CD4-positive, alpha-beta memory T cell (primary cell): ENCODE measurements around the gene SUMF2. TPM values are rescaled to one million over a fixed set of nuclear protein-coding genes. Genes with fewer than 3 reads are reported as not detected.
"Not testable (repeated sequence)": the region's sequence is repeated elsewhere in the genome, so short reads cannot be mapped to it uniquely, and the experiment has no call there.

ENCODE experiments used
- CTCF ChIA-PET: fragments of 350-600 bp; sonication (Branson Sonifier 250); formaldehyde crosslinking; loops from one replicate; lab custom pipeline; 2021; ENCODE audit warnings: inconsistent platforms; ENCODE audit not compliant: partially characterized antibody; lab: Charles Lee
- POLR2A ChIA-PET: fragments of 350-600 bp; sonication (Branson Sonifier 250); formaldehyde crosslinking; loops from one replicate; lab custom pipeline; 2021; ENCODE audit not compliant: partially characterized antibody; lab: Charles Lee
- DNase-seq, 5 donors: peaks; one replicate each; pipeline versions ENCODE4 v3.0.0 to v3.0.0-alpha.2; 2020 to 2022; ENCODE audit warnings: mixed read lengths in 1 of 5
- H3K27ac ChIP-seq: one replicate; pipeline ENCODE4 v1.7.0; 2013; ENCODE audit warnings: low read depth, low read length
- H3K27me3 ChIP-seq: 2 replicates; pipeline ENCODE4 v1.7.0; 2013; ENCODE audit warnings: mild to moderate bottlenecking, low read length, moderate library complexity; ENCODE audit not compliant: insufficient read depth
- H3K36me3 ChIP-seq: 2 replicates; pipeline ENCODE4 v1.7.0; 2013; ENCODE audit warnings: mild to moderate bottlenecking, low read length, moderate library complexity; ENCODE audit not compliant: insufficient read depth
- H3K4me1 ChIP-seq: 2 replicates; pipeline ENCODE4 v1.7.0; 2013; ENCODE audit warnings: mild to moderate bottlenecking, low read length, moderate library complexity; ENCODE audit not compliant: insufficient read depth
- H3K4me3 ChIP-seq, 2 donors: one replicate each; pipeline ENCODE4 v1.7.0; 2013; ENCODE audit warnings: low read length in 2 of 2, mild to moderate bottlenecking in 1 of 2
- H3K9me3 ChIP-seq, 2 donors: one replicate each; pipeline ENCODE4 v1.7.0; 2013; ENCODE audit warnings: low read length in 2 of 2, control low read depth in 1 of 2; ENCODE audit not compliant: control insufficient read depth in 1 of 2
- H3K27ac Mint-ChIP-seq, 7 donors: one replicate each; pipeline ENCODE4 v1.8.0; 2020 to 2021; ENCODE audit warnings: mixed read lengths in 7 of 7, mild to moderate bottlenecking in 6 of 7, inconsistent platforms in 3 of 7, moderate library complexity in 3 of 7
- H3K27me3 Mint-ChIP-seq, 2 donors: one replicate each; pipeline ENCODE4 v1.8.0; 2020 to 2021; ENCODE audit warnings: mixed read lengths in 2 of 2
- H3K36me3 Mint-ChIP-seq, 2 donors: one replicate each; pipeline ENCODE4 v1.8.0; 2020 to 2021; ENCODE audit warnings: mixed read lengths in 2 of 2, inconsistent platforms in 1 of 2, mild to moderate bottlenecking in 1 of 2
- H3K4me1 Mint-ChIP-seq, 4 donors: one replicate each; pipeline ENCODE4 v1.8.0; 2020 to 2021; ENCODE audit warnings: mixed read lengths in 4 of 4, mild to moderate bottlenecking in 1 of 4
- H3K4me3 Mint-ChIP-seq, 8 donors: one replicate each; pipeline ENCODE4 v1.8.0; 2020 to 2021; ENCODE audit warnings: mixed read lengths in 8 of 8, mild to moderate bottlenecking in 7 of 8, moderate library complexity in 6 of 8, inconsistent platforms in 3 of 8
- H3K9me3 Mint-ChIP-seq, 8 donors: one replicate each; pipeline ENCODE4 v1.8.0; 2020 to 2021; ENCODE audit warnings: mixed read lengths in 8 of 8, mild to moderate bottlenecking in 5 of 8, inconsistent platforms in 3 of 8, moderate library complexity in 1 of 8
- intact Hi-C: fragments of 100-400 bp; cut with micrococcal nuclease; formaldehyde crosslinking; loops from one replicate; pipeline ENCODE4 v1.15.1; 2023
- polyA plus RNA-seq, 2 donors: library from polyadenylated mRNA; unstranded; fragments of 300-500 nt; fragmentation: Illumina TruSeq; gene quantifications; one replicate each; pipeline ENCODE4 v1.2.3, GENCODE V29; 2021
- total RNA-seq, 2 experiments: library from RNA; stranded (reverse); gene quantifications; one replicate each; pipeline ENCODE4 v1.2.3, GENCODE V29; 2021

Gene SUMF2
- total and polyA plus RNA-seq, 4 experiments from 2014 or later = 79.9 to 177 (median 164) TPM

DNA sequence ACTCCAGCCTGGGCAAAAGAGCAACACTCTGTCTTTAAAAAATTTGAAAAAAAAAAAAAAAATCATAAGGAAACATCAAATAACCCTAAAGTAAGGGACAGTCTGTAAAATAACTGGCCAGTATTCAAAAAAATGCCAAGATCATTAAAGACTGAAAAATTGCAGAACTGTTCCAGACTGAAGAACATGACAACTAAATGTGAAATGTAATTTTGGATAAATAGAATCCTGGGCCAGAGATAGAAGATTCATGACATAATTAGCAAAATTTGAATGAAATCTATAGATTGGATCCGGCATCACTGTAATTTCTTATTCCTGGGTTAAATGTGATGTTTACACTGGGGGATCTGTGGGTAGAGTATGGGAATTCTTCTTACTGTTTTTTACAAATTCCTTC, 15.8 kb upstream of the SUMF2 start:
- Mint-ChIP-seq H3K36me3 (peaks cover 0 to 9% of the 10 kb centered on the region in 2 donors), H3K4me1 (peaks cover 12 to 29% (median 21%) of the 10 kb centered on the region in 4 donors)
- CTCF ChIA-PET = no interaction called here

DNA sequence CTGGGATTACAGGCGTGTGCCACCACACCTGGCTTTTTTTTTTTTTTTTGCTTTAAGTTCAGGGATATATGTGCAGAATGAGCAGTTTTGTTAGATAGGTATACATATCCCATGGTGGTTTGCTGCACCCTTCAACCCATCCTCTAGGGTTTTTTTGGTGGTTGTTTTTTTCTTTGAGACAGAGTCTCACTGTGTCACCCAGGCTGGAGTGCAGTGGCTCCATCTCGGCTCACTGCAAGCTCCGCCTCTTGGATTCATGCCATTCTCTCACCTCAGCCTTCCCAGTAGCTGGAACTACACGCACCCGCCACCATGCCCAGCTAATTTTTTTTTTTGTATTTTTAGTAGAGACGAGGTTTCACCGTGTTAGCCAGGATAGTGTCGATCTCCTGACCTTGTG, 15.3 kb upstream of the SUMF2 start:
- H3K27me3 ChIP-seq, H3K27ac ChIP-seq, CTCF ChIA-PET, DNase-seq, H3K36me3 ChIP-seq, H3K27me3 Mint-ChIP-seq, POLR2A ChIA-PET, H3K4me3 Mint-ChIP-seq, H3K9me3 ChIP-seq, intact Hi-C loops, H3K9me3 Mint-ChIP-seq, H3K4me3 ChIP-seq: not testable (repeated sequence)
- H3K36me3 Mint-ChIP-seq = peaks cover under 1 to 13% of the 10 kb centered on the region in 2 donors
- peaks cover 13 to 34% (median 23%) of the 10 kb centered on the region in 4 donors for H3K4me1 Mint-ChIP-seq
- H3K27ac Mint-ChIP-seq = peak overlapping the region in 2 of 7 donors; percentile 23 to 48
- peaks cover 31% of the 10 kb centered on the region for H3K4me1 ChIP-seq

More for the DNA sequence above, 15.8 kb upstream of the SUMF2 start:
- Mint-ChIP-seq H3K27me3 (no peaks in the 10 kb centered on the region), H3K9me3 (no peaks in the 10 kb centered on the region), H3K27ac (no peak overlapping the region), H3K4me3 (no peak overlapping the region)
- Histone ChIP-seq H3K4me1 (peaks cover 26% of the 10 kb centered on the region), H3K27ac (no peak overlapping the region), H3K27me3 (no peaks in the 10 kb centered on the region), H3K4me3 (no peak overlapping the region), H3K36me3 (peaks cover 4% of the 10 kb centered on the region), H3K9me3 (no peaks in the 10 kb centered on the region)
- intact Hi-C loops = no loop called here
- POLR2A ChIA-PET = no interaction called here
- DNase-seq = no peak

DNA sequence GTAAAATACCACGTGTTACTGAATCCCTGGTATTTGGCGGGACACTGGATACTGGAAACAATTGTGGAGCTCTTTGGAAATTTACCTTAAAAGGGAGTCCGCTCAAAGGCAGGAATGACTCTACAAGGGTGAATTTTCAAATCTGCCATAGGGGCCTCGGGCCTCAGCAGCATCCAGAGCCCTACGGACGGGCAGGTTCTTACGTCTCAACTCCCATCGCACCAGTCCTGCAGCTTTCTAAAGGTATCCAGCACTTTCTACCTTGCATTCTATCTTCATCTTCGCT, 13.1 kb upstream of the SUMF2 start:
- peak overlapping the region; percentile 90 to 99 (median 96) for H3K4me3 Mint-ChIP-seq
- Histone ChIP-seq H3K9me3 (no peaks in the 10 kb centered on the region), H3K27me3 (no peaks in the 10 kb centered on the region), H3K4me3 (peak overlapping the region; percentile 10 to 95), H3K27ac (peak overlapping the region; percentile 82), H3K4me1 (peaks cover 41% of the 10 kb centered on the region), H3K36me3 (peaks cover 27% of the 10 kb centered on the region)
- ChIA-PET CTCF (interaction anchor here (1.1 to 2.5 kb wide), 6 partner anchors 10 to 51 kb away, joined by 3 to 8 read pairs (median 6); partner anchors contain the start of gene SUMF2), POLR2A (interaction anchor here (1.0 to 5.9 kb wide), 8 partner anchors 10 to 685 kb away, joined by 4 to 87 read pairs (median 8); partner anchors contain the start of genes CHCHD2, LANCL2 and SUMF2)
- peaks cover 16 to 44% (median 27%) of the 10 kb centered on the region in 4 donors for H3K4me1 Mint-ChIP-seq
- peaks cover 7 to 30% of the 10 kb centered on the region in 2 donors for H3K36me3 Mint-ChIP-seq
- H3K27ac Mint-ChIP-seq = peak overlapping the region; percentile 87 to 98 (median 96)
- no peak for DNase-seq
- H3K9me3 Mint-ChIP-seq = no peaks in the 10 kb centered on the region
- H3K27me3 Mint-ChIP-seq = no peaks in the 10 kb centered on the region
- intact Hi-C loops = loop anchor here (1.0 to 5.0 kb wide), 6 partner anchors 13 to 686 kb away; partner anchors contain the start of genes CHCHD2, LANCL2, MRPS17 and SUMF2

DNA sequence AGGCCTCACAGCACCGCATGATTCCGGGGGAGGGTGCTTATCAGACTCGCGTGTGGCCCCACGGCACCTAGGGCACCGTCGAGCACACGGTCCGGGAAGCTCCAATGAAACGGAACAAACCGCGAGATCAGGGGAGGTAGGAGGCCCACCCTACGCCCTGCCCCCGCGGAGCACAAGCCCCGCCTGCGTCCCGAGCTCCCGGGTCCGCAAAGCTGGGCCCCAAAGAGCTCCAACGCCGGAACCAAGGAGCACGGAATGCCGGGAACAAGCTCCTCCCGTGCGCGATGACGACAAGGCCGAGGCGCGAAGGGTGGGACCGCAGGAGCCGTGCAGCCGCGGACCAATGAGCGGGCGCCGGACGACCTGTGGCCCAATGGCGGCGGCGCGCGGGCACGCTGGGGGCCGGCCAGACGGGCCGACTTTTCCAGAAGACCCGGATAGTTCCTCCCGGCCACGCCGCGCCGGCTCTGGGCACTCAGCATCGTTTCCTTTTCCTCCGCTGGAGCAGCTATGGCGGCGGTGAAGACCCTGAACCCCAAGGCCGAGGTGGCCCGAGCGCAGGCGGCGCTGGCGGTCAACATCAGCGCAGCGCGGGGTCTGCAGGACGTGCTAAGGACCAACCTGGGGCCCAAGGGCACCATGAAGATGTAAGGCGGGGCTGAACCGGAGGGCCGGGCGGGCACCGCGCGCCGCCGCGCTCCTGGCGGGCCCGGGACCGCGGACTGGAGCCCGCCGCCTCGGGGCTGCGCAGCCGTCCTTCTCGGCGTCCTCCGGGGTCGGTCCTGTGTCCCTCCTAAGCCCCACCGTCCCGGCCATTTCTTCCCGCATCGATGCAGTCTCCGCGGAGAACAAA, 12.5 kb upstream of the SUMF2 start, which contains the start of the genes CCT6A and PSPH:
Gene CCT6A (plus strand): TSS at position 427 of the 853 bp plus-strand sequence. CDS start 84 bp downstream, at position 511.
Gene PSPH (minus strand): TSS at position 106 of the 853 bp plus-strand sequence. CDS start 30,232 bp downstream, outside the sequence.
- ChIA-PET CTCF (interaction anchor here (1.1 to 2.5 kb wide), 6 partner anchors 10 to 52 kb away, joined by 3 to 8 read pairs (median 6); partner anchors contain the start of gene SUMF2), POLR2A (interaction anchor here (0.8 to 5.9 kb wide), 9 partner anchors 9 to 686 kb away, joined by 4 to 87 read pairs (median 6); partner anchors contain the start of genes CHCHD2, LANCL2 and SUMF2)
- DNase-seq = peak; percentile 82 to 89 (median 85)
- H3K27ac Mint-ChIP-seq = peak within 1 kb of the TSS; percentile 87 to 98 (median 96)
- peak within 1 kb of the TSS; percentile 90 to 99 (median 96) for H3K4me3 Mint-ChIP-seq
- Histone ChIP-seq H3K4me1 (peaks cover 41% of the 10 kb centered on the region), H3K4me3 (peak within 1 kb of the TSS; percentile 10 to 95), H3K27me3 (no peaks in the 10 kb centered on the region), H3K27ac (peak within 1 kb of the TSS; percentile 82), H3K9me3 (no peaks in the 10 kb centered on the region), H3K36me3 (peaks cover 32% of the 10 kb centered on the region)
- H3K27me3 Mint-ChIP-seq = no peaks in the 10 kb centered on the region
- H3K9me3 Mint-ChIP-seq = no peaks in the 10 kb centered on the region
- H3K36me3 Mint-ChIP-seq = peaks cover 7 to 34% of the 10 kb centered on the region in 2 donors
- peaks cover 18 to 44% (median 28%) of the 10 kb centered on the region in 4 donors for H3K4me1 Mint-ChIP-seq
- intact Hi-C loops = loop anchor here (1.0 to 5.0 kb wide), 6 partner anchors 13 to 686 kb away; partner anchors contain the start of genes CHCHD2, LANCL2, MRPS17 and SUMF2

DNA sequence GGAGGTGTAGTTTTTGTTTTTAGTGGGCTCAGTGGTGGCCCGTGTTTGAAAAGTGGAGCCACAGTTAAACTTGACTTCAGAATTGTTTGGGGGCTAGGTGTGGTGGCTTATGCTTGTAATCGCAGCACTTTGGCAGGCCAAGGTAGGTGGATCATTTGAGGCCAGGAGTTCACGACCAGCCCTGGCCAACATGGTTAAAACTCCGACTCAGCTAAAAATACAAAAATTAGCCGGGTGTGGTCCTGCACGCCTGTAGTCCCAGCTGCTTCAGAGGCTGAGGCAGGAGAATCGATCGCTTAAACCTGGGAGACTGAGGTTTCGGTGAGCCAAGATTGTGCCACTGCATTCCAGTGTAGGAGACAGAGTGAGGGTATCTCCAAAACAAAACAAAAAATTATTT, 10.7 kb upstream of the SUMF2 start:
- H3K27me3 ChIP-seq = no peaks in the 10 kb centered on the region
- DNase-seq = no peak
- ChIA-PET POLR2A (interaction anchor here (0.8 to 5.9 kb wide), 2 partner anchors 11 to 19 kb away, joined by 3 to 87 read pairs; partner anchors contain the start of gene SUMF2), CTCF (interaction anchor here (0.8 to 2.0 kb wide), 5 partner anchors 10 to 52 kb away, joined by 4 to 7 read pairs (median 4); no protein-coding TSS in a partner anchor)
- no peaks in the 10 kb centered on the region for H3K9me3 ChIP-seq
- Mint-ChIP-seq H3K36me3 (peaks cover 16 to 47% of the 10 kb centered on the region in 2 donors), H3K27ac (peak overlapping the region in 6 of 7 donors; percentile 59 to 87 (median 73)), H3K4me1 (peaks cover 15 to 44% (median 28%) of the 10 kb centered on the region in 4 donors), H3K27me3 (no peaks in the 10 kb centered on the region), H3K4me3 (peak overlapping the region in 5 of 8 donors; percentile 8 to 76 (median 63)), H3K9me3 (no peaks in the 10 kb centered on the region)
- H3K36me3 ChIP-seq = peaks cover 47% of the 10 kb centered on the region
- no peak overlapping the region for H3K4me3 ChIP-seq
- peaks cover 41% of the 10 kb centered on the region for H3K4me1 ChIP-seq
- intact Hi-C loops = loop anchor here (5.0 kb wide), 1 partner anchor 481 kb away; the partner anchor contains the start of gene VOPP1
- H3K27ac ChIP-seq = peak overlapping the region; percentile 1

DNA sequence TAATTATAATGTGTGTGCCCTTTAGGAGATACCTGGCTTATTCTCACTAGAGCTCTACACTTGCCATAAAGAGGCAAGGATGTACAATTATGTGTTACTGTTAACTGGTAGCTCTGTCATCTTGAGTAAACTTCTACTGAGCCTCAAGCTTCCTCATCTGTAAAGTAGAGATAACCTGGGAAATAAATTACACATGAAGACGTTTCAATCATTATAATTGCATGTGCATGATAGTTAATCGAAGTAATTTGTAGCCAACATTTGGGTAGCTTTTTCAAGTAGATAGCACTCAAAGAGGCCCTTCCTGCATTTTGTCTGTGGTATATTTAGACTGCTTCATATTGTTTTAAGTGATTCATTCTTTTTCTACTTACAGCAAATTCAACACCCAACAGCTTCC, 10.1 kb upstream of the SUMF2 start:
- Histone ChIP-seq H3K27me3 (no peaks in the 10 kb centered on the region), H3K4me1 (peaks cover 41% of the 10 kb centered on the region), H3K27ac (no peak overlapping the region), H3K36me3 (peaks cover 50% of the 10 kb centered on the region), H3K9me3 (no peaks in the 10 kb centered on the region), H3K4me3 (no peak overlapping the region)
- H3K4me3 Mint-ChIP-seq = peak overlapping the region in 2 of 8 donors; percentile 8 to 59
- no peaks in the 10 kb centered on the region for H3K9me3 Mint-ChIP-seq
- ChIA-PET CTCF (interaction anchor here (0.7 to 2.0 kb wide), 7 partner anchors 9 to 53 kb away, joined by 3 to 7 read pairs (median 4); partner anchors contain the start of gene CHCHD2), POLR2A (interaction anchor here (0.8 to 5.9 kb wide), 2 partner anchors 10 to 20 kb away, joined by 3 to 87 read pairs; partner anchors contain the start of gene SUMF2)
- peak overlapping the region in 5 of 7 donors; percentile 42 to 87 (median 59) for H3K27ac Mint-ChIP-seq
- H3K27me3 Mint-ChIP-seq = no peaks in the 10 kb centered on the region
- DNase-seq = no peak
- intact Hi-C loops = loop anchor here (5.0 kb wide), 1 partner anchor 482 kb away; the partner anchor contains the start of gene VOPP1
- H3K36me3 Mint-ChIP-seq = peaks cover 19 to 52% of the 10 kb centered on the region in 2 donors
- H3K4me1 Mint-ChIP-seq = peaks cover 14 to 44% (median 28%) of the 10 kb centered on the region in 4 donors
